ENCODE measurements around the gene SECISBP2. TPM values are rescaled to one million over a fixed set of nuclear protein-coding genes. Genes with fewer than 3 reads are reported as not detected.
"Not testable (repeated sequence)": the region's sequence is repeated elsewhere in the genome, so short reads cannot be mapped to it uniquely, and the experiment has no call there.

The SECISBP2 gene, protein sequence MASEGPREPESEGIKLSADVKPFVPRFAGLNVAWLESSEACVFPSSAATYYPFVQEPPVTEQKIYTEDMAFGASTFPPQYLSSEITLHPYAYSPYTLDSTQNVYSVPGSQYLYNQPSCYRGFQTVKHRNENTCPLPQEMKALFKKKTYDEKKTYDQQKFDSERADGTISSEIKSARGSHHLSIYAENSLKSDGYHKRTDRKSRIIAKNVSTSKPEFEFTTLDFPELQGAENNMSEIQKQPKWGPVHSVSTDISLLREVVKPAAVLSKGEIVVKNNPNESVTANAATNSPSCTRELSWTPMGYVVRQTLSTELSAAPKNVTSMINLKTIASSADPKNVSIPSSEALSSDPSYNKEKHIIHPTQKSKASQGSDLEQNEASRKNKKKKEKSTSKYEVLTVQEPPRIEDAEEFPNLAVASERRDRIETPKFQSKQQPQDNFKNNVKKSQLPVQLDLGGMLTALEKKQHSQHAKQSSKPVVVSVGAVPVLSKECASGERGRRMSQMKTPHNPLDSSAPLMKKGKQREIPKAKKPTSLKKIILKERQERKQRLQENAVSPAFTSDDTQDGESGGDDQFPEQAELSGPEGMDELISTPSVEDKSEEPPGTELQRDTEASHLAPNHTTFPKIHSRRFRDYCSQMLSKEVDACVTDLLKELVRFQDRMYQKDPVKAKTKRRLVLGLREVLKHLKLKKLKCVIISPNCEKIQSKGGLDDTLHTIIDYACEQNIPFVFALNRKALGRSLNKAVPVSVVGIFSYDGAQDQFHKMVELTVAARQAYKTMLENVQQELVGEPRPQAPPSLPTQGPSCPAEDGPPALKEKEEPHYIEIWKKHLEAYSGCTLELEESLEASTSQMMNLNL
- polyA plus RNA-seq (2012; ENCODE audit: insufficient read depth, insufficient read length, low read depth), result 45.0 TPM

DNA sequence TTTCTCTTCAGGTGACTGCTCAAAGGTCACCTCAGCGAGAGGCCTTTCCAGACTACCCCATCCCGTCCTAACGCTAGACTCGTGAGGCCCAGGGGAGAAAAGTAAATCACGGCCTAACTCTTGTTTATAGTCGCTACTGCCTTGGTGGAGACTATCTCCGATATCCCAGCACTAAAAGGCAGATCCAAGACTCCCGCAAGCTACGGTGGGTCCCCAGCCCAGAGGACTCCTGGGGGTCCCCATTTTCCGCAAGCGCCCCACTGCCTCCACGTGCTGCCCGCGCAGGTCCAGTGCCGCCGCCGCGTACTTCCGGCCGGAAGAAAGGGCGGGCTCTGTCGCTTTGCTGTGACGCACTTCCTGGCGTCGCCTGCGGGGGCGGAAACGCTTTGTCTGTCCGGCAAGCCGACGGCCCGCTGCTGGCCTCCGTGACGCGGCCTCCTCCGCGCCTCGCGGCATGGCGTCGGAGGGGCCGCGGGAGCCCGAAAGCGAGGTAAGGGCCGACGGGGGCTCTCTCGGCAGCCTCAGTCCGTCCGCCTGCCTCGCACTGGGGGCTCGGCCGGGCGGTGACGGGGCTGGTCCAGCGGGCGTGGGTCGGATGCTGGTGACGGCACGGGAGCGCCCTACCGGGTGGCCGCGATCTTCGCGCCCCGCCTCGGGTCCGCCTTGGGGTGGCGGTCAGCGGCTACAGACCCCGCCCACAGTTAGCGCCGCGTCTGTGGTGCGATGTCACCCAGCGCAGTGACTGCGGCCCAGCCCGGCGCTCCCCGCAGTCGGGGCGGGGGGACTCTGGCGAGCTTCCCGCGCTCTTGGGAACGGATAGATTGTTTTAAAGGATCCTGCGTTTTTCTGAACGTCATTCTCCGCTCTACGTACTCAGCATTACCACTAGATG, at the start of gene SECISBP2:
SECISBP2 (plus strand) TSS at position 378 of the 892 bp plus-strand sequence; CDS start at position 455, 77 bp downstream.
- H3K36me3 ChIP-seq, result peaks cover 38% of the 10 kb centered on the region

DNA sequence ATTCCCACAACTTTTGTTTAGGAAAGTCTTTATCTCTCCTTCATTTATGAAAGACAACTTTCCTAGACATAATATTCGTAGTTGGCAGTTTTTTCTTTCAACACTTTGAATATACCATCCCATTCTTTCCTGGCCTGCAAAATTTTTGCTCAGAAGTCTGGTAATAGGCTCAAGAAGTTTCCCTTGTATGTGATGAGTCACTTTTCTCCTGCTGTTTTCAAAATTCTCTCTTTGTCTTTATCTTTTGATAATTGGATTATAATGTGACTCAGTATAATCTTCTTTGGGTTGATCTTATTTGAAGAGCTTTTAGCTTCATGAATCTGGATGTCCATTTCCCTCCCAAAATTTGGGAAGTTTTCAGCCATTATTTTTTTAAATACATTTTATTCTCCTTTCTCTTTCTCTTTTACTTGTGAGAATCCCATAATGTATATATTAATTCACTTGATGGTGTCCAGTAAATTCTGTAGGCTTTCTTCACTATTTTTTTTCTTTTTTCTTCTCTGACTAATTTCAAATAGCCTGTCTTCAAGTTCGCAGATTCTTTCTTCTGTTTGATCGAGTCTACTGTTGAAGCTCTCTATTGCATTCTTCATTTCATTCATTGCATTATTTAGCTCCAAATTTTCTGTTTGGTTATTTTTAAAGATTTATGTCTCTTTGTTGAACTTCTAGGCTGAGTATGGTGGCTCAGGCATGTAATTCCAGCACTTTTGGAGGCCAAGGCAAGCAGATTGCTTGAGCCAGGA, 44.6 kb upstream of the SECISBP2 start:
- no peaks in the 10 kb centered on the region for H3K4me1 ChIP-seq
- TF ChIP-seq, protein P1, sequence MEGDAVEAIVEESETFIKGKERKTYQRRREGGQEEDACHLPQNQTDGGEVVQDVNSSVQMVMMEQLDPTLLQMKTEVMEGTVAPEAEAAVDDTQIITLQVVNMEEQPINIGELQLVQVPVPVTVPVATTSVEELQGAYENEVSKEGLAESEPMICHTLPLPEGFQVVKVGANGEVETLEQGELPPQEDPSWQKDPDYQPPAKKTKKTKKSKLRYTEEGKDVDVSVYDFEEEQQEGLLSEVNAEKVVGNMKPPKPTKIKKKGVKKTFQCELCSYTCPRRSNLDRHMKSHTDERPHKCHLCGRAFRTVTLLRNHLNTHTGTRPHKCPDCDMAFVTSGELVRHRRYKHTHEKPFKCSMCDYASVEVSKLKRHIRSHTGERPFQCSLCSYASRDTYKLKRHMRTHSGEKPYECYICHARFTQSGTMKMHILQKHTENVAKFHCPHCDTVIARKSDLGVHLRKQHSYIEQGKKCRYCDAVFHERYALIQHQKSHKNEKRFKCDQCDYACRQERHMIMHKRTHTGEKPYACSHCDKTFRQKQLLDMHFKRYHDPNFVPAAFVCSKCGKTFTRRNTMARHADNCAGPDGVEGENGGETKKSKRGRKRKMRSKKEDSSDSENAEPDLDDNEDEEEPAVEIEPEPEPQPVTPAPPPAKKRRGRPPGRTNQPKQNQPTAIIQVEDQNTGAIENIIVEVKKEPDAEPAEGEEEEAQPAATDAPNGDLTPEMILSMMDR (IDR thresholded peaks at IDR 0.05; ENCODE audit: low read depth, low read length), result no peak
- no peak overlapping the region for H3K4me3 ChIP-seq (ENCODE audit: low read depth, low read length)
- H3K9me3 ChIP-seq, result peaks cover 4% of the 10 kb centered on the region; the same call in 1 of the 2 replicates
- no peak for DNase-seq
- no peaks in the 10 kb centered on the region for H3K36me3 ChIP-seq
- no peaks in the 10 kb centered on the region for H3K27me3 ChIP-seq

More for the DNA sequence above, at the start of gene SECISBP2:
- Histone ChIP-seq H3K9me3 (no peaks in the 10 kb centered on the region), H3K27me3 (no peaks in the 10 kb centered on the region), H3K4me1 (peaks cover 2% of the 10 kb centered on the region; the same call in 1 of the 2 replicates), H3K4me3 (ENCODE audit: low read depth, low read length) (peak within 1 kb of the TSS; percentile 81)
- TF ChIP-seq, protein P1 (IDR thresholded peaks at IDR 0.05; ENCODE audit: low read depth, low read length), result peak; percentile 80; the same call in 1 of the 2 replicates
- DNase-seq, result peak; percentile 97

DNA sequence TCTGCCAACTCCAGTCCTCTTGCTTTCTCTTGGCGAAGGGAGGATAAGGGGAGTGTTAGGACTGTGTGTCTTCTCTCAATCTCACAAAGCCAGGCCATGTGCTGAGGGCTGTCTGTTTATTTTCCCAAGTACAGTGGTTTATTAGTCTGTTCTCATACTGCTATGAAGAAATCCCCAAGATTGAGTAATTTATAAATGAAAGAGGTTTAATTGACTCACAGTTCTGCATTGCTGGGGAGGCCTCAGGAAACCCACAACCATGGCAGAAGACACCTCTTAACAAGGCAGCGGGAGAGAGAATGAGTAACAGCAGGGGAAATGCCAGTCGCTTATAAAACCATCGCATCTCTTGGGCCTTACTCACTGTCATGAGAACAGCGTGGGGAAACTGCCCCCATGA, 43.5 kb upstream of the SECISBP2 start:
- Histone ChIP-seq H3K4me3 (ENCODE audit: low read depth, low read length) (no peak overlapping the region), H3K36me3 (no peaks in the 10 kb centered on the region), H3K4me1 (no peaks in the 10 kb centered on the region), H3K9me3 (peaks cover 4% of the 10 kb centered on the region; the same call in 1 of the 2 replicates), H3K27me3 (no peaks in the 10 kb centered on the region)
- TF ChIP-seq, protein P1 (IDR thresholded peaks at IDR 0.05; ENCODE audit: low read depth, low read length), result no peak
- DNase-seq, result no peak

DNA sequence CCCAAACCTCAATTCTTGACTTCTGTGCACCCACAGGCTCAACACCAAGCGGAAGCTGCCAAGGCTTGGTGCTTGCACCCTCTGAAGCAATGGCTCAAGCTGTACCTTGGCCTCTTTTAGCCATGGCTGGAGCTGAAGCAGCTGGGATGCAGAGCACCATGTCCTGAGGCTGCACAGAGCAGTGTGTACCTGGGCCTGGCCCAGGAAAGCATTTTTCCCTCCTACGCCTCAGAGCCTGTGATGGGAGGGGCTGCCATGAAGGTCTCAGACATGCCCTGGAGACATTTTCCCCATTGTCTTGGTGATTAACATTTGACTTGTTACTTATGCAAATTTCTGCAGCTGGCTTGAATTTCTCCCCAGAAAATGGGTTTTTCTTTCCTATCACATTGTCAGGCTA, 42.3 kb upstream of the SECISBP2 start:
- not testable (repeated sequence) for DNase-seq; H3K27me3 ChIP-seq; H3K36me3 ChIP-seq; H3K4me1 ChIP-seq; H3K4me3 ChIP-seq (ENCODE audit: low read depth, low read length); H3K9me3 ChIP-seq

DNA sequence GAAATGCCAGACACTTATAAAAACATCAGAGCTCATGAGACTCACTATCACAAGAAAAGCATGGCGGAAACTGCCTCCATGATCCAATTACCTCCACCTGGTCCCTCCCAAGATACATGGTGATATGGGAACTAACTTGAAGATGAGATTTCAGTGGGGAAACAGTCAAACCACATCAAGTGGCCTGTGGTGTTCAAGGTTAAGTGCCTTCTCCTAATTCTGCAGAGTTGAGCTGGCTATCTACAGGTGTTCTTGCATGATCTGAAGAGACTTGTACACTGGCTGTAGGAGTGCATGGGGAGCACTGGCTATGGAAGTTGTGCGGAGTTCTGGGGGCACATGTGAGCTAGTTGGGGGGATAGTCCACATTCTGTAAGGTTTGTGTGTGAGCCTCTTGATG, 41.3 kb upstream of the SECISBP2 start:
- Histone ChIP-seq H3K36me3 (no peaks in the 10 kb centered on the region), H3K9me3 (peaks cover 4% of the 10 kb centered on the region; the same call in 1 of the 2 replicates), H3K27me3 (no peaks in the 10 kb centered on the region), H3K4me3 (ENCODE audit: low read depth, low read length) (no peak overlapping the region), H3K4me1 (no peaks in the 10 kb centered on the region)
- no peak for DNase-seq
- TF ChIP-seq, protein P1 (IDR thresholded peaks at IDR 0.05; ENCODE audit: low read depth, low read length), result no peak

Measured in BE2C (cell line).